Left lung (tissue), 10 donors: ENCODE measurements around the gene CHKB. TPM values are rescaled to one million over a fixed set of nuclear protein-coding genes. Genes with fewer than 3 reads are reported as not detected.

ENCODE experiments used
- ATAC-seq: fragments of 200-7000 bp; cut with Tn5 transposase; one replicate; pipeline ENCODE4 v1.9.1; 2020; ENCODE audit warnings: moderate library complexity
- DNase-seq, 4 donors: peaks; one replicate each; pipeline ENCODE4 v3.0.0-alpha.2; 2013 to 2020
- H3K27ac ChIP-seq, 2 donors: fragments of 200-600 bp; sonication (generic) in 1 of 2; one replicate each; pipeline versions ENCODE4 v1.5.0 to v1.8.0; 2020 to 2021
- H3K27me3 ChIP-seq, 2 donors: fragments of 200-600 bp; sonication (generic) in 1 of 2; one replicate each; pipeline versions ENCODE4 v1.5.0 to v1.8.0; 2020 to 2021
- H3K36me3 ChIP-seq, 2 donors: fragments of 200-600 bp; sonication (generic) in 1 of 2; one replicate each; pipeline versions ENCODE4 v1.5.0 to v1.8.0; 2020 to 2021
- H3K4me1 ChIP-seq, 2 donors: fragments of 200-600 bp; one replicate each; pipeline ENCODE4 v1.8.0; 2021
- H3K4me3 ChIP-seq, 2 donors: fragments of 200-600 bp; sonication (generic) in 1 of 2; one replicate each; pipeline versions ENCODE4 v1.5.0 to v1.8.0; 2020 to 2021; ENCODE audit warnings: mild to moderate bottlenecking in 1 of 2
- H3K9me3 ChIP-seq, 2 donors: fragments of 200-600 bp; sonication (generic) in 1 of 2; one replicate each; pipeline versions ENCODE4 v1.5.0 to v1.8.0; 2020 to 2021
- intact Hi-C, 2 donors: fragments of 100-400 bp; cut with DNase I; formaldehyde crosslinking; loops; one replicate each; pipeline versions ENCODE4 v1.11.2 to v1.14.2; 2022
- polyA plus RNA-seq, 6 donors: library from polyadenylated mRNA; unstranded; fragments of 120-200 nt; gene quantifications; one replicate each; pipeline ENCODE4 v1.2.1, GENCODE V29; 2013; ENCODE audit not compliant: insufficient read length in 6 of 6
- total RNA-seq, 2 donors: library from RNA; stranded (reverse); fragmentation: NEBNext Ultra II Directional; extraction: Animal tissue kit (Norgen Biotek cat#: 25700); gene quantifications; one replicate each; pipeline ENCODE4 v1.2.1, GENCODE V29; 2021
- TF ChIP-seq, protein P1 (sequence below), 2 donors: fragments of 200-600 bp; sonication (generic) in 1 of 2; IDR thresholded peaks; one replicate each; pipeline versions ENCODE4 v1.5.0 to v1.8.0; 2021; ENCODE audit warnings: antibody characterized with exemption in 2 of 2
- donor health status: DM: no; HTN: yes; CAD: no.
- donor health status: DM: no; HTN: no; CAD: no.

The CHKB gene
- total and polyA plus RNA-seq, 8 donors: 67.4 to 94.0 (median 83.8) TPM

DNA sequence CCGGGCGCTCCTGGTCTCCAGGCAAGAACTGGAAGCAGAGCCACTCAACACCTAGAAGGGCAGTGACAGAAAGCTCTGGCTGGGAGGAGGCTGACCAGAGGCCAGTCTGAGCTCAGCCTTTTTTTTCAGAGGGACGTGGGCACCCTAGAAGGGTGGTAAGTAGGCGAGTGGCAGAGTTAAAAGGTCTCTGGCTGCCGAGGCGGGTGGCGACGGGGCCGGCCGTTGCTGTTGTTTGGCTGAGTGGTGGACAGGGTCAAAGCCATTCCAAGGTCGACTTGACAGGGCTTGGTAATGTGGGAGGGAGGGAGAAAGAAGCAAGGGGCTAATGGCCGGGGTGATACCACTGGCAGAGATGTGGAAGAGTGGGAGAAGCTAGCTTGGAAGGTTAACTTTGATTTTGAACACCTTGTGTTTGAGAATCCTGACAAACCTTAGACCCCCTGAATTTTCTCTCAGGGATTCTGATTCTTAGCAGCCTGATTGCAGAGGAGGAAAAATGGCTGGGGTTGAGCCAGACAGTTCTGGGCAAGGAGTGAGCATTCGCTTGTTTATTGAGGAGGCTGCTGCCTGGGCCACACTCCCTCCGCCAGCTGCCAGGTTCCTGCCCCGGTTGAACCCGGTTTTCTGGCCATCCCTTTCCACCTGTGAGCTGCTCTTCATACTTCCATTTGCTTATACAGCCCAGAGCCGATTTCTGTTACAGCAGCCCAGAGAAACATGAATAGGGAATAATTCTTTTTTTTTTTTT is 19.1 kb downstream of the CHKB start:
- intact Hi-C loops: no loop called here
- Histone ChIP-seq H3K27ac (peak overlapping the region; percentile 63 to 73), H3K27me3 (no peaks in the 10 kb centered on the region), H3K9me3 (no peaks in the 10 kb centered on the region), H3K4me1 (peaks cover 0 to 8% of the 10 kb centered on the region in 2 donors), H3K4me3 (peak overlapping the region; percentile 48 to 56), H3K36me3 (peaks cover 0 to 7% of the 10 kb centered on the region in 2 donors)
- TF ChIP-seq, protein P1, sequence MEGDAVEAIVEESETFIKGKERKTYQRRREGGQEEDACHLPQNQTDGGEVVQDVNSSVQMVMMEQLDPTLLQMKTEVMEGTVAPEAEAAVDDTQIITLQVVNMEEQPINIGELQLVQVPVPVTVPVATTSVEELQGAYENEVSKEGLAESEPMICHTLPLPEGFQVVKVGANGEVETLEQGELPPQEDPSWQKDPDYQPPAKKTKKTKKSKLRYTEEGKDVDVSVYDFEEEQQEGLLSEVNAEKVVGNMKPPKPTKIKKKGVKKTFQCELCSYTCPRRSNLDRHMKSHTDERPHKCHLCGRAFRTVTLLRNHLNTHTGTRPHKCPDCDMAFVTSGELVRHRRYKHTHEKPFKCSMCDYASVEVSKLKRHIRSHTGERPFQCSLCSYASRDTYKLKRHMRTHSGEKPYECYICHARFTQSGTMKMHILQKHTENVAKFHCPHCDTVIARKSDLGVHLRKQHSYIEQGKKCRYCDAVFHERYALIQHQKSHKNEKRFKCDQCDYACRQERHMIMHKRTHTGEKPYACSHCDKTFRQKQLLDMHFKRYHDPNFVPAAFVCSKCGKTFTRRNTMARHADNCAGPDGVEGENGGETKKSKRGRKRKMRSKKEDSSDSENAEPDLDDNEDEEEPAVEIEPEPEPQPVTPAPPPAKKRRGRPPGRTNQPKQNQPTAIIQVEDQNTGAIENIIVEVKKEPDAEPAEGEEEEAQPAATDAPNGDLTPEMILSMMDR (IDR thresholded peaks at IDR 0.05): no peak
- ATAC-seq (peak; percentile 31), DNase-seq (no peak)

DNA sequence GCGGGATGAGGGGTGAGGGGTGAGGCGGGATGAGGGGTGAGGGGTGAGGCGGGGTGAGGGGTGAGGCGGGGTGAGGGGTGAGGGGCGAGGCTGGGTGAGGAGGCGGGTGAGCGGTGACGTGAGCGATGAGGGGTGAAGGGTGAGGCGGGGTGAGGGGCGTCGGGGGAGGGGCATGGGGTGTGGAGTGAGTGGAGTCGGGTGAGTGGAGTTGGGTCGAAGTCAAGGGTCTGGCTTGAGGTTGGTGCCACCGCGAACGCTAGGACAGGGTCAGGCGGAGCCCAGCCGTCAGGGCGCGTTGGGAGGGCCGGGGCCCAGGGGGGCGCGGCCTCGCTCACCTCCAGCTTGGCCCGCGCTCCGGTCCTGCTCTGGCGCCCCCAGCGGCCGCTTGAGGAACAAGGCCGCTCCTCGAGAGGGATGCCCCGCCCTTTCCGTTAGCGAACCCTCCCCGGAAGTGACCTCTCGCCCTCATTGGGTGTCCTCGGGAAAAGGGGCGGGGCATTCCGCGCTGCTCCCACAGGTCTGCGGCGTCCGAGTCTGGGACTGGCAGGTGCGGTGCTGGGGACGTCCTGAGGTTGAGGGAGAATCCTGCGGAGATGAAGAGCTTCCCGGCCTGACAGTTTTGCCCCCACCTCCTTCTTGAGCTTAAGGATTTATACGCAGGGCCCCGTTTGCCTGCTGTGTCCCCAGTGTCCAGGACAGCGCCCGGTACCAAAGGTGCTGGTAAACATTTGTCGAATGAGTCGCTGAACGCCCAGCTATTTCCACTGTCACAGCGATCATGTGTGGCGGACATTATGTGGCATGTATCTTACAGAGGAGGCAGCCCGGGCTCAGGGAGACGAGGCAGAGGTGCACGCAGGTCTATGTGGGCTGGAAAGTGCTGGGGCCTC is 19.9 kb downstream of the CHKB start, which contains the start of gene SYCE3:
Gene SYCE3 (minus strand): TSS at position 397 of the 890 bp plus-strand sequence. CDS start 6,514 bp downstream, outside the sequence.
- DNase-seq (peak; percentile 91 to 99 (median 96)), ATAC-seq (peak; percentile 98)
- H3K36me3 ChIP-seq: no peaks in the 10 kb centered on the region
- H3K4me1 ChIP-seq: peaks cover 0 to 8% of the 10 kb centered on the region in 2 donors
- intact Hi-C loops: no loop called here
- no peaks in the 10 kb centered on the region for H3K27me3 ChIP-seq
- no peaks in the 10 kb centered on the region for H3K9me3 ChIP-seq
- H3K27ac ChIP-seq: peak within 1 kb of the TSS; percentile 63 to 73
- H3K4me3 ChIP-seq: peak within 1 kb of the TSS; percentile 48 to 56
- TF ChIP-seq, protein P1 (IDR thresholded peaks at IDR 0.05): peak; percentile 96 to 100

DNA sequence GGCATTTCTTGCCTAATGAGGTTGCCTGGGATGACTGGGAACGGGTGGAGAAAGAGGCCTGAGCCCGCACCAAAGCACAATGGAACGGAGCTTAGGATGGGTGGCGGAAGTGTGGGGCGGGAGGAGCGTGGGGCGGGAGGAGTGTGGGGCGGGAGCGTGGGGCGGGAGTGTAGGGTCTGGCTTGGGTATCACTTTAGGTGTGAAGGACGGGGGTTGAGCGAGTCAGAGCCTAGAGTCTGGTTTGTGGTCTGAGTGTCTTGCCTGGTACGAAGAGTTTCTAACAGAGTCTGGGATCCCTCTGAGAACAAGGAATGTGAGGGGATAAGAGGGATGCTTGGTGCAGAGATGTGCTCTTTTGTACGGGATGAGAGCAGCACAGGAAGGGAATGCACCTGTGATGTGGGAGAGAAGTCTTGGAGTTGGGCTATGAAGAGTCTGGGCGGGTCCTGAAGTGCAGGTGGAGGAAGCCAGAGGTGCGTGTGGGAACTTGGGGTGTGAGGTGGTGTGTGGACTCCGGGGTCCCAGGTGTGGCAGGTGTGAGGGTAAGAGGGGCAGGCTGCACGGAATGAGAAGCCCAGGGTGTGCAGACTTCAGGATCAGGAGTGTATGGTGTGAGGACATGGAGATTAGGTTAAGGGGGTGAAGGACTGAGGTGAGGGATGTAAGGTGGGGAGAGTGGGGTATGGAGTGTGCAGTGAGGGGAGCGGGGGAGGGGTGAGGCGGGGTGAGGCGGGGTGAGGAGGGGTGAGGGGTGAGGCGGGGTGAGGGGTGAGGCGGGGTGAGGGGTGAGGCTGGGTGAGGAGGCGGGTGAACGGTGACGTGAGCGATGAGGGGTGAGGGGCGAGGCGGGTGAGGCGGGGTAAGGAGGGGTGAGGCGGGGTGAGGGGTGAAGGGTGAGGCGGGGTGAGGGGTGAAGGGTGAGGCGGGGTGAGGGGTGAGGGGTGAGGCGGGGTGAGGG is 21.0 kb downstream of the CHKB start:
- Histone ChIP-seq H3K4me3 (no peak overlapping the region), H3K9me3 (no peaks in the 10 kb centered on the region), H3K27ac (no peak overlapping the region), H3K36me3 (no peaks in the 10 kb centered on the region), H3K4me1 (peaks cover 0 to 8% of the 10 kb centered on the region in 2 donors), H3K27me3 (no peaks in the 10 kb centered on the region)
- intact Hi-C loops: no loop called here
- ATAC-seq (no peak), DNase-seq (peak in 1 of 4 donors; percentile 55)
- TF ChIP-seq, protein P1 (IDR thresholded peaks at IDR 0.05): no peak

DNA sequence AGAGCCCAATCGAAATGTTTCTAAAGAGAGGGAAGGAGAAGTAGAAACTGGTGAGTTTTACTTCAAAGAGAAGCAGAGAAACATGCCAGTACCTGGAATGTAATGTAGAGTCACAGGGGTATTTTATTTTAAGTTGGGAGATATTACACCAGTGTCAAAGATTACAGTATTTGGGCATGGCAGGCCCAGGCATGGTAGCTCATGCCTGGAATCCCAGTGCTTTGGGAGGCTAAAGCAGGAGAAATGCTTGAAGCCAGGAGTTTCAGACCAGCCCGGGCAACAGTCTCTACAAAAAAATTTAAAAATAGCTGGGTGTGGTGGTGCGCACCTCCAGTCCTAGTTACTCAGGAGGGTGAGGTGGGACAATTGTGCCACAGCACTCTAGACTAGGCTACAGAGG is 22.6 kb downstream of the CHKB start:
- ATAC-seq: no peak
- Histone ChIP-seq H3K36me3 (no peaks in the 10 kb centered on the region), H3K9me3 (no peaks in the 10 kb centered on the region), H3K4me3 (no peak overlapping the region), H3K27me3 (no peaks in the 10 kb centered on the region), H3K4me1 (peaks cover 0 to 8% of the 10 kb centered on the region in 2 donors), H3K27ac (no peak overlapping the region)
- intact Hi-C loops: no loop called here
- TF ChIP-seq, protein P1 (IDR thresholded peaks at IDR 0.05): no peak
- DNase-seq: no peak
